Mucosa of stomach (tissue), 1 donor: ENCODE measurements around the gene SQSTM1.
"Not testable (repeated sequence)": the region's sequence is repeated elsewhere in the genome, so short reads cannot be mapped to it uniquely, and the experiment has no call there.

Experiments used
- H3K27me3 ChIP-seq: one replicate; pipeline ENCODE4 v1.7.0; 2013; ENCODE audit warnings: mild to moderate bottlenecking, low read length; ENCODE audit not compliant: control insufficient read depth, insufficient read depth
- H3K36me3 ChIP-seq: one replicate; pipeline ENCODE4 v1.7.0; 2013; ENCODE audit warnings: low read length; ENCODE audit not compliant: control insufficient read depth, insufficient read depth
- H3K4me1 ChIP-seq: one replicate; pipeline ENCODE4 v1.7.0; 2013; ENCODE audit warnings: mild to moderate bottlenecking, low read length; ENCODE audit not compliant: control insufficient read depth, insufficient read depth
- H3K4me3 ChIP-seq: one replicate; pipeline ENCODE4 v1.7.0; 2013; ENCODE audit warnings: low read length
- H3K9ac ChIP-seq: one replicate; pipeline ENCODE4 v1.7.0; 2013; ENCODE audit warnings: mild to moderate bottlenecking, low read length, moderate library complexity
- H3K9me3 ChIP-seq: one replicate; pipeline ENCODE4 v1.7.0; 2013; ENCODE audit warnings: mild to moderate bottlenecking, low read length, moderate library complexity; ENCODE audit not compliant: control insufficient read depth
- donor health status: Pancreatic carcinoma.

SQSTM1 gene

GRCh38 chr5:179834871-179835270 lies 14.2 kb downstream of the SQSTM1 start:
- not testable (repeated sequence) for H3K9me3 ChIP-seq, H3K9ac ChIP-seq, H3K4me3 ChIP-seq, H3K27me3 ChIP-seq
- peaks cover 16% of the 10 kb centered on the region for H3K4me1 ChIP-seq
- peaks cover 45% of the 10 kb centered on the region for H3K36me3 ChIP-seq

- Histone ChIP-seq H3K4me1 (peaks cover 16% of the 10 kb centered on the region), H3K9ac (no peak overlapping the region), H3K36me3 (peaks cover 37% of the 10 kb centered on the region), H3K9me3 (no peaks in the 10 kb centered on the region), H3K4me3 (no peak overlapping the region), H3K27me3 (no peaks in the 10 kb centered on the region)
Measured at GRCh38 chr5:179836225-179837019, 15.7 kb downstream of the SQSTM1 start.

- no peaks in the 10 kb centered on the region for H3K27me3 ChIP-seq
- no peak overlapping the region for H3K9ac ChIP-seq
Measured at GRCh38 chr5:179837076-179838011, 16.6 kb downstream of the SQSTM1 start.

GRCh38 chr5:179839328-179840256 lies 18.9 kb downstream of the SQSTM1 start:
- no peaks in the 10 kb centered on the region for H3K27me3 ChIP-seq
- peaks cover 14% of the 10 kb centered on the region for H3K36me3 ChIP-seq
- no peaks in the 10 kb centered on the region for H3K9me3 ChIP-seq
- peaks cover 16% of the 10 kb centered on the region for H3K4me1 ChIP-seq
- no peak overlapping the region for H3K9ac ChIP-seq
- no peak overlapping the region for H3K4me3 ChIP-seq

More at GRCh38 chr5:179837076-179838011, 16.6 kb downstream of the SQSTM1 start:
- Histone ChIP-seq H3K4me3 (no peak overlapping the region), H3K4me1 (peaks cover 16% of the 10 kb centered on the region), H3K36me3 (peaks cover 30% of the 10 kb centered on the region), H3K9me3 (no peaks in the 10 kb centered on the region)

- H3K4me1 ChIP-seq, result peaks cover 16% of the 10 kb centered on the region
- no peaks in the 10 kb centered on the region for H3K9me3 ChIP-seq
- no peak overlapping the region for H3K4me3 ChIP-seq
- no peak overlapping the region for H3K9ac ChIP-seq
- no peaks in the 10 kb centered on the region for H3K27me3 ChIP-seq
- peaks cover 14% of the 10 kb centered on the region for H3K36me3 ChIP-seq
Measured at GRCh38 chr5:179840321-179840720, 19.6 kb downstream of the SQSTM1 start.

GRCh38 chr5:179840766-179841165 lies 20.1 kb downstream of the SQSTM1 start:
- Histone ChIP-seq H3K27me3 (no peaks in the 10 kb centered on the region), H3K4me3 (no peak overlapping the region), H3K36me3 (peaks cover 14% of the 10 kb centered on the region), H3K4me1 (peaks cover 16% of the 10 kb centered on the region), H3K9me3 (no peaks in the 10 kb centered on the region), H3K9ac (no peak overlapping the region)

- Histone ChIP-seq H3K9me3 (no peaks in the 10 kb centered on the region), H3K27me3 (no peaks in the 10 kb centered on the region), H3K36me3 (peaks cover 14% of the 10 kb centered on the region), H3K4me1 (peaks cover 8% of the 10 kb centered on the region), H3K4me3 (no peak overlapping the region), H3K9ac (no peak overlapping the region)
Measured at GRCh38 chr5:179841621-179842020, 20.9 kb downstream of the SQSTM1 start.

- Histone ChIP-seq H3K4me3 (no peak overlapping the region), H3K9ac (no peak overlapping the region), H3K27me3 (no peaks in the 10 kb centered on the region), H3K9me3 (no peaks in the 10 kb centered on the region), H3K4me1 (no peaks in the 10 kb centered on the region), H3K36me3 (no peaks in the 10 kb centered on the region)
Measured at GRCh38 chr5:179852993-179853547, 32.4 kb downstream of the SQSTM1 start.

- Histone ChIP-seq H3K9me3 (no peaks in the 10 kb centered on the region), H3K36me3 (no peaks in the 10 kb centered on the region), H3K4me3 (no peak overlapping the region), H3K27me3 (no peaks in the 10 kb centered on the region), H3K9ac (no peak overlapping the region), H3K4me1 (no peaks in the 10 kb centered on the region)
Measured at GRCh38 chr5:179854356-179854755, 33.7 kb downstream of the SQSTM1 start.

- Histone ChIP-seq H3K9me3 (no peaks in the 10 kb centered on the region), H3K27me3 (no peaks in the 10 kb centered on the region), H3K4me1 (no peaks in the 10 kb centered on the region), H3K4me3 (peak overlapping the region; percentile 90), H3K9ac (peak overlapping the region; percentile 54), H3K36me3 (no peaks in the 10 kb centered on the region)
Measured at GRCh38 chr5:179858241-179858585, 37.5 kb downstream of the SQSTM1 start.
